Hepatocyte (in vitro differentiated cells): Measurements from ENCODE around the gene HEYL.

Experiments
- EZH2 ChIP-seq: fragments of 200-600 bp; sonication (generic); IDR thresholded peaks from 2 replicates; pipeline ENCODE4 v1.6.1; 2016; ENCODE audit warnings: antibody characterized with exemption, mild to moderate bottlenecking, borderline replicate concordance
- EZH2phosphoT487 ChIP-seq: fragments of 200-600 bp; sonication (generic); IDR thresholded peaks from one replicate; pipeline ENCODE4 v1.6.1; 2018; ENCODE audit warnings: antibody characterized with exemption, mild to moderate bottlenecking, low read depth, moderate library complexity; ENCODE audit not compliant: unreplicated experiment, severe bottlenecking
- TF ChIP-seq, protein P1 (sequence below): fragments of 200-600 bp; sonication (generic); IDR thresholded peaks from 2 replicates; pipeline ENCODE4 v1.5.1; 2016; ENCODE audit warnings: antibody characterized with exemption, mild to moderate bottlenecking; ENCODE audit not compliant: poor library complexity

DNA sequence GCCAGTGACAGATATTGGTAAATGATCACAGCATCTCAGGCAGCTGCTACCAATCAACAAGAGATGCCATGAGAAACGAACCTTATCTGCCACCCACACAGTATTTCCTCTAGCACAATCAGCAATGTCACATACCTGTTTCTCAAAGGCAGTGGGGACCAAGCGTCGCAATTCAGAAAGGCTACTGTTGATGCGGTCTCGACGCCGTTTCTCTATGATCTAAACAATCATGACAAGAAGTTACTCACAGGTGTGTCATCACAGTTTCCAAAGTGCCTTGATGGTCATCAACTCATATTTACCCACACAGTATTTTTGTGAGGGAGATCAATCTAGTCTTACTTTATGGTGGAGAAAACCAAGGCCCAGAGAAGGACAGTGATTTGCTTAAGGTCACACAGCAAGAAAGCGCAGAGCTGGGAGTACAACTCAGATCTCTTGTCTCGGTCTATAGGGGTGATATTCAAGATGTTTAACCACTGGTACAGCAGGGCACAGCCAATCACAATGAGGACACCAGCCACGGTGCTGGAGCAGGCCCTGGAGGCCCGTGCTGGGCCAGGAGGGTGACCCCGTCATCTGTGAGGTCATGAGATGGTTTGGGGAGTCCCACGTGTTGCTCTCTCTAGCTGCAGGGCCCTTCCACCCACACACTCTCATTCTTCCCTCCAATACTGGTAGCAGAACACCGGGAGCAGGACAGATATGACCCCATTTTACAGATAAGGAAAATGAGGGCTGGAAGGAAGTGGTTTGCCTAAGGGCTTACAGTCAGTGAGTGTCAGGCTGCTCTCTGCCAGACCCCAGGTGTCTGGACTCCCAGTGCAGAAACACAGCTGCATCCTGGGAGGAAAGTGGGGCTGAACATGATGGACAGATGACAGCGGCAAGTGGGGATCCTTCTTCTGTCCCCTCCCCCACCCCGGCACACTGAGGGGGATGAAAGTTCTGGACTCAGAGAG, 7.8 kb downstream of the HEYL start:
- TF ChIP-seq, protein P1, sequence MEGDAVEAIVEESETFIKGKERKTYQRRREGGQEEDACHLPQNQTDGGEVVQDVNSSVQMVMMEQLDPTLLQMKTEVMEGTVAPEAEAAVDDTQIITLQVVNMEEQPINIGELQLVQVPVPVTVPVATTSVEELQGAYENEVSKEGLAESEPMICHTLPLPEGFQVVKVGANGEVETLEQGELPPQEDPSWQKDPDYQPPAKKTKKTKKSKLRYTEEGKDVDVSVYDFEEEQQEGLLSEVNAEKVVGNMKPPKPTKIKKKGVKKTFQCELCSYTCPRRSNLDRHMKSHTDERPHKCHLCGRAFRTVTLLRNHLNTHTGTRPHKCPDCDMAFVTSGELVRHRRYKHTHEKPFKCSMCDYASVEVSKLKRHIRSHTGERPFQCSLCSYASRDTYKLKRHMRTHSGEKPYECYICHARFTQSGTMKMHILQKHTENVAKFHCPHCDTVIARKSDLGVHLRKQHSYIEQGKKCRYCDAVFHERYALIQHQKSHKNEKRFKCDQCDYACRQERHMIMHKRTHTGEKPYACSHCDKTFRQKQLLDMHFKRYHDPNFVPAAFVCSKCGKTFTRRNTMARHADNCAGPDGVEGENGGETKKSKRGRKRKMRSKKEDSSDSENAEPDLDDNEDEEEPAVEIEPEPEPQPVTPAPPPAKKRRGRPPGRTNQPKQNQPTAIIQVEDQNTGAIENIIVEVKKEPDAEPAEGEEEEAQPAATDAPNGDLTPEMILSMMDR: no peak
- TF ChIP-seq EZH2 (no peak), EZH2phosphoT487 (no peak)
